Measurements from ENCODE around the gene SIM2. TPM values are rescaled to one million over a fixed set of nuclear protein-coding genes. Genes with fewer than 3 reads are reported as not detected.

SIM2 gene
- total RNA-seq, 4 donors from 2014 or later, result 1.2 TPM; not detected in 3

GRCh38 chr21:36700971-36701755, 2.2 kb downstream of the SIM2 start:
- Histone ChIP-seq H3K9me3 (no peaks in the 10 kb centered on the region), H3K27me3 (peaks cover 100% of the 10 kb centered on the region), H3K27ac (no peak overlapping the region), H3K4me1 (peaks cover 72% of the 10 kb centered on the region), H3K4me3 (peak overlapping the region; percentile 55), H3K36me3 (no peaks in the 10 kb centered on the region)
- TF ChIP-seq POLR2AphosphoS5 (IDR thresholded peaks at IDR 0.05), result no peak
- no peak for TF ChIP-seq CTCF (IDR thresholded peaks at IDR 0.05)
- TF ChIP-seq EP300 (IDR thresholded peaks at IDR 0.05), result no peak
- no peak for TF ChIP-seq POLR2A (IDR thresholded peaks at IDR 0.05)
- DNase-seq (ENCODE audit: low spot score in 2 of 2), result no peak
- WGBS, result 16% methylated on average over 29 of the region's 65 CpGs

- no peak overlapping the region for H3K27ac ChIP-seq
- DNase-seq (ENCODE audit: low spot score in 2 of 2), result no peak
- TF ChIP-seq POLR2AphosphoS5 (IDR thresholded peaks at IDR 0.05), result no peak
- TF ChIP-seq CTCF (IDR thresholded peaks at IDR 0.05), result no peak
- TF ChIP-seq POLR2A (IDR thresholded peaks at IDR 0.05), result no peak
- TF ChIP-seq EP300 (IDR thresholded peaks at IDR 0.05), result no peak
- H3K27me3 ChIP-seq, result peaks cover 100% of the 10 kb centered on the region
- H3K4me3 ChIP-seq, result peak overlapping the region; percentile 55
- WGBS, result 20% methylated on average over 22 of the region's 26 CpGs
- no peaks in the 10 kb centered on the region for H3K36me3 ChIP-seq
- peaks cover 72% of the 10 kb centered on the region for H3K4me1 ChIP-seq
- no peaks in the 10 kb centered on the region for H3K9me3 ChIP-seq
Measured at GRCh38 chr21:36701756-36702621, 3.1 kb downstream of the SIM2 start.

GRCh38 chr21:36702622-36702968, 3.7 kb downstream of the SIM2 start:
- TF ChIP-seq POLR2AphosphoS5 (IDR thresholded peaks at IDR 0.05) (no peak), CTCF (IDR thresholded peaks at IDR 0.05) (no peak), POLR2A (IDR thresholded peaks at IDR 0.05) (no peak), EP300 (IDR thresholded peaks at IDR 0.05) (no peak)
- peaks cover 70% of the 10 kb centered on the region for H3K4me1 ChIP-seq
- DNase-seq (ENCODE audit: low spot score in 2 of 2), result no peak
- 39% methylated on average over 6 of the region's 6 CpGs for WGBS
- peaks cover 100% of the 10 kb centered on the region for H3K27me3 ChIP-seq
- H3K4me3 ChIP-seq, result no peak overlapping the region
- H3K36me3 ChIP-seq, result no peaks in the 10 kb centered on the region
- H3K9me3 ChIP-seq, result no peaks in the 10 kb centered on the region
- no peak overlapping the region for H3K27ac ChIP-seq

- H3K9me3 ChIP-seq, result no peaks in the 10 kb centered on the region
- no peaks in the 10 kb centered on the region for H3K36me3 ChIP-seq
- H3K27me3 ChIP-seq, result peaks cover 100% of the 10 kb centered on the region
- no peak for TF ChIP-seq POLR2AphosphoS5 (IDR thresholded peaks at IDR 0.05)
- TF ChIP-seq EP300 (IDR thresholded peaks at IDR 0.05), result no peak
- TF ChIP-seq CTCF (IDR thresholded peaks at IDR 0.05), result no peak
- no peak for TF ChIP-seq POLR2A (IDR thresholded peaks at IDR 0.05)
- no peak for DNase-seq (ENCODE audit: low spot score in 2 of 2)
- 72% methylated on average over 3 of the region's 3 CpGs for WGBS
- H3K27ac ChIP-seq, result no peak overlapping the region
- H3K4me1 ChIP-seq, result peaks cover 70% of the 10 kb centered on the region
- no peak overlapping the region for H3K4me3 ChIP-seq
Measured at GRCh38 chr21:36703123-36703522, 4.2 kb downstream of the SIM2 start.

Data from suprapubic skin (tissue), 4 donors.